GM12874 (cell line): ENCODE data around the gene P2RX5.

Source experiments
- TF ChIP-seq, protein P1 (sequence below): IDR thresholded peaks from 2 replicates; pipeline ENCODE4 v1.5.1; 2011; ENCODE audit warnings: low read depth, mild to moderate bottlenecking, control low read depth, low read length, moderate library complexity; ENCODE audit not compliant: insufficient read depth

P2RX5 gene

DNA sequence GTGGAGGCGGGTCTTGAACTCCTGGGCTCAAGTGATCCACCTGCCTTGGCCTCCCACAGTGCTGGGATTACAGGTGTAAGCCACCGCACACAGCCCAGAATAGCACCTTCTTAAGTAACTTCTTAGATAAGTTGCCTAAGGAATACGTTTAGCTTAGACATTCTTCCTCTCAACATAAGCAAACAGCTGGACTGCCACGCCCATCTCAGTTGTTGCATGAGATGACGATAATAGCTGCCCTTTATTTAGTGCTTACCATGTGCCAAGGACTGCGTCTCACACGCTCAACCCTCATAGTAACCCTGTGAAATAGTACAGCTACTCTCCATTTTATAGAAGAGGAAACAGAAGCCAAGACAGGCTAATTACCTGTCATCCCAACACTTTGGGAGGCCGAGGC is 39.6 kb upstream of the P2RX5 start:
- TF ChIP-seq, protein P1, sequence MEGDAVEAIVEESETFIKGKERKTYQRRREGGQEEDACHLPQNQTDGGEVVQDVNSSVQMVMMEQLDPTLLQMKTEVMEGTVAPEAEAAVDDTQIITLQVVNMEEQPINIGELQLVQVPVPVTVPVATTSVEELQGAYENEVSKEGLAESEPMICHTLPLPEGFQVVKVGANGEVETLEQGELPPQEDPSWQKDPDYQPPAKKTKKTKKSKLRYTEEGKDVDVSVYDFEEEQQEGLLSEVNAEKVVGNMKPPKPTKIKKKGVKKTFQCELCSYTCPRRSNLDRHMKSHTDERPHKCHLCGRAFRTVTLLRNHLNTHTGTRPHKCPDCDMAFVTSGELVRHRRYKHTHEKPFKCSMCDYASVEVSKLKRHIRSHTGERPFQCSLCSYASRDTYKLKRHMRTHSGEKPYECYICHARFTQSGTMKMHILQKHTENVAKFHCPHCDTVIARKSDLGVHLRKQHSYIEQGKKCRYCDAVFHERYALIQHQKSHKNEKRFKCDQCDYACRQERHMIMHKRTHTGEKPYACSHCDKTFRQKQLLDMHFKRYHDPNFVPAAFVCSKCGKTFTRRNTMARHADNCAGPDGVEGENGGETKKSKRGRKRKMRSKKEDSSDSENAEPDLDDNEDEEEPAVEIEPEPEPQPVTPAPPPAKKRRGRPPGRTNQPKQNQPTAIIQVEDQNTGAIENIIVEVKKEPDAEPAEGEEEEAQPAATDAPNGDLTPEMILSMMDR: no peak

DNA sequence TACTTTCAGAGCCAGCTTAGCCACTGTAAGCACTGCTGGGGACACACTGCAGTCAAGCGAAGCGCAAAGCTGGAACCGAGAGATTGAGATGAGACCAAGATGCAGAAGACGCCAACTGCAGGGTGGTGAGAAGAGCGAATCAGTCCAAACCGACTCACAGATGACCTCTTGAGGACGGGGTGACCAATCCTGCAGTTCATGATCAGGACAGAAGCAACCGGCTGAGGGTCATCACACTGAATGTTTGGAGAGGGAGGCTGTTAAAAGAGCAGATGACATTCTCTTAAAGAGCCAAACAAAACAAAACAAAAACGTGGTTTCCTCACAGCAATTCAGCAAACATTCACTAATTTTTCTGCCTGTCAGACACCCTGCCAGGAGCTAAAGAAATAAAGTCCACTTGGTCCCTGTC is 36.3 kb upstream of the P2RX5 start:
- TF ChIP-seq, protein P1: peak; percentile 56

DNA sequence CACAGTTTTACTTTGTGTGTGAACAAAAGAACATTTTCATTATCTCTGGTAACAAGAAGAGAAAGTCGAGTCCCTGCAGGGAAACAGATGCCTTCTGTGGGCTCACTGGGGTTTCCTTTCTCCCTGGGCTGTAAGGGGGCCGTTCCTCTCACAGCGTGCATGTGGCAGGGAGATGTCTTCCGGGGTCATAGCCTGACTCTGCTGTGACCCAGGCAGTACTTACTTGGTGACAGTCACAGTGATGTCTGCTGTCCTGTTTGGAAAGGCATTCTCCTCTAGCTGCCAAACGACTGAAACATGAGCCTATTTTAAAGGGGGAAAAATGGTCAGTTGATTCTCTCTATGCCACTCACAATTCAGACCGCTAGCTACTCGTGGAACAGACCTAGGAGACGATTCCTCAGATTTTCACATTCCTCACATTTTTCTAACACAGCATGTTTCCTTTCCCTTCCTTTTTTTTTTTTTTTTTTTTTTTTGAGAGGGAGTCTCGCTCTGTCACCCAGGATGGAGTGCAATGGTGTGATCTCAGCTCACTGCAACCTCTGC is 35.0 kb upstream of the P2RX5 start:
- TF ChIP-seq, protein P1: no peak

DNA sequence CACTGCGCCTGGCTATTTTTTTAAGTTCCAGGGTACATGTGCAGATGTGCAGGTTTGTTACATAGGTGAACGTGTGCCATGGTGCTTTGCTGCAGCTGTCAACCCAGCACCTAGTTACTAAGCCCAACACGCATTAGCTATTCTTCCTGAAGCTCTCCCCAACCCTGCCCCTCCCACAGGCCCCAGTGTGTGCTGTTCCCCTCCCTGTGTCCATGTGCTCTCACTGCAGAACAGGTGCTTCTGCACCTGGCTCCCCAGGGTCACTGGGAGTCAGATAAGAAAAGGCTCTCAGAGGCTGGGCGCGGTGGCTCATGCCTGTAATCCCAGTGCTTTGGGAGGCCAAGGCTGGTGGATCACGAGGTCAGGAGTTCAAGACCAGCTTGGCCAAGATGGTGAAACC is 33.9 kb upstream of the P2RX5 start:
- TF ChIP-seq, protein P1: no peak

DNA sequence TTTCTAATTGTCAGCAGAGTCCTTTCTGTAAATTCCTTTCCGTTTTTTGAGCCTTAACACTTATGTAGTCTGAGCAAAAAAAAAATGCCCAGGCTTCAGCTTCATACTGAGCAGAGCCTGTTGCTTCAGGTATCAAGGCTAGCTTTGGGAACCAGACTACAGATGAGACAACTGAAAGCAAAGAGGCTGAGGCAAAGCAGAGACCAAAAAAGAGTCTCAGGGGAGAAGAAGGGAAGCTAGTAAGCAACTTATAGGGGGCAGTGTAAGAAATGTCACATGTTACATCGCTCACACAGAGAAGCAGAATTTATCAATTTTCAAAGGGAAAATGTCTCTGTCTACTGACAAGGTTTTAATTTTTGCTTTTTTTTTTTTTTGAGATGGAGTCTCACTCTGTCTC is 31.1 kb upstream of the P2RX5 start:
- TF ChIP-seq, protein P1: no peak

DNA sequence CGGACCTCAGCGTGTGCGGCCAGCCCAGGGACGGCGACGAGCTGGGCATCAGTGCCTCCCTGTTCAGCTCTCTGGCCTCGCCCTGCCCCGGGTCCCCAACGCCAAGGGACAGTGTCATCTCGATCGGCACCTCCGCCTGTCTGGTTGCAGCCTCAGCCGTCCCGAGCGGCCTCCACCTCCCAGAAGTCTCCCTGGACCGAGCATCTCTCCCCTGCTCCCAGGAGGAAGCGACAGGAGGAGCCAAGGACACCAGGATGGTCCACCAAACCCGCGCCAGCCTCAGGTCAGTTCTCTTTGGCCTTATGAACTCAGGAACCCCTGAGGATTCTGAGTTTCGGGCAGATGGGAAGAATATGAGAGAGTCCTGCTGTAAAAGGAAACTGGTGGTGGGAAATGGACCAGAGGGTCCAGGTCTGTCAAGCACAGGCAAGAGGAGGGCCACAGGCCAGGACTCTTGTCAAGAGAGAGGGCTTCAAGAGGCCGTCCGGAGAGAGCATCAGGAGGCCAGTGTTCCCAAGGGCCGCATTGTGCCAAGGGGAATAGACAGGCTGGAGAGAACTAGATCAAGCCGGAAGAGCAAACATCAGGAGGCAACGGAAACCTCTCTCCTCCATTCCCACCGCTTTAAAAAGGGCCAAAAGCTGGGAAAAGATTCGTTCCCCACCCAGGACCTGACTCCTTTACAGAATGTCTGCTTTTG is 28.6 kb upstream of the P2RX5 start:
- TF ChIP-seq, protein P1: no peak

DNA sequence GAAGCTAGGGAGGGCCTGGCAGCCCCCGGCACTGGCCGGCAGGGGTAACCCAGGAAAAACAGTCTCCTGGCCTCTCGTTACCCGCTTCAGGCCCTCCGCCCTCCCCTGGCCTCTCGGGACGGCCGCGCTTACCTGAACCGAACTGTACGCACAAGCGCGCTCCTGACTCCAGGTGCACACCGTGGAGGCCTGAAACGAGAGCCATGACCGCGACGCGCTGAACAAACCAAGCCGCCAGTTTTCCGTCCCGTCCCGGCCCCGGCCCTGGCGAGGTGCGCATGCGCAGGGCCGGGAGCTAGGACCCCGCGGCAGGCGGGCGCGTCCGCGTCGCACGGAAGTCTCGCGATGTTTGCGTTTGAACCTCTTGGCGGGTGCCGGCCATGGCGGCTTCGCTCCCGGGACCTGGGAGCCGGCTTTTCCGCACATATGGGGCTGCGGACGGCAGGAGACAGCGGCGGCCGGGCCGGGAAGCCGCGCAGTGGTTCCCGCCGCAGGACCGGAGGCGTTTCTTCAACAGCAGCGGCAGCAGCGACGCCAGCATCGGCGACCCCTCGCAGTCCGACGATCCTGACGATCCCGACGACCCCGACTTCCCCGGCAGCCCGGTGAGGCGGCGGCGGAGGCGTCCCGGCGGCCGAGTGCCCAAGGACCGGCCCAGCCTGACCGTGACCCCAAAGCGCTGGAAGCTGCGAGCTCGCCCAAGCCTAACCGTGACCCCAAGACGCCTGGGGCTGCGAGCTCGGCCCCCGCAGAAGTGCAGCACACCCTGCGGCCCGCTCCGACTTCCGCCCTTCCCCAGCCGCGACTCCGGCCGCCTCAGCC is 27.8 kb upstream of the P2RX5 start, which contains the start of gene HASPIN:
HASPIN (plus strand) TSS at position 348 of the 822 bp plus-strand sequence; CDS start at position 381, 33 bp downstream.
- TF ChIP-seq, protein P1: peak; percentile 22; the same call in 1 of the 2 replicates
